ENCODE results near the gene RBMS2.

The RBMS2 gene

DNA sequence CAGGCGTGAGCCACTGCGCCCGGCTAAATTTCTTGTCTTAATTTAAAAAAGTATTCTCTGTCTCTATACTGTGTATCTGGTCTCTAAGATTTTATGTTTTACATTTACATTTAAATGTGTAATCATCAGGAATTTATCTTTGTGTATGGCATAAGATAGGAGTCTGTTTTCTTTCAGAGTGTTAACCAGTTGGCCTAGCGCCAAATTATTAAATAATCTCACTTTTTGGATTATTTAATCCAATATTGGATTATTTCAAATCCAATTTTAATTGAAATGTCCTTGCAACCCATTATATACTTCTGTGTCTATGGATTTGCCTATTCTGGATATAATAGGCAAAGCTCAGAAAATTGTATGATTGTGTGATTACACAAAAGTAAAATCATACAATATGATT, 63.5 kb downstream of the RBMS2 start:
- DNase-seq (ENCODE audit: low read depth), result no peak

DNA sequence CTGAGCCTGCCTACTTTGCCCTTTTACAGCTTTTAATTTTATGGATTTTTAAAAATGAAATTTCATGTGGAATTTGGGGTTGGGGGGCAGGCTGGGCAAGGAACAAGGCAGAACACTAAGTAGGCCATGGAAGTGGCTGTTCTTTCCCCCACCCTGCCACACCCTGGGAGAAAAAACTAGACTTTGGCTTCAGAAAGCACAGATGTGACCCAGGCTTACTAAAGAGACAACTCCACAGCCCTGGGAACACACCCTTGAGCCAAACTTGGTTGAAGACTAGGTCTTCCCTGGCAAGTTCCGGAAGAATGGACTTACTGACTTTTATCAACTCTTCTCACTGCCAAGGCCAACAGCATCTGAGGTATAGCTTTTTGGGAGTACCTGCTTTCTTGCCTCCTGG, 68.2 kb downstream of the RBMS2 start:
- DNase-seq (ENCODE audit: low read depth), result no peak

DNA sequence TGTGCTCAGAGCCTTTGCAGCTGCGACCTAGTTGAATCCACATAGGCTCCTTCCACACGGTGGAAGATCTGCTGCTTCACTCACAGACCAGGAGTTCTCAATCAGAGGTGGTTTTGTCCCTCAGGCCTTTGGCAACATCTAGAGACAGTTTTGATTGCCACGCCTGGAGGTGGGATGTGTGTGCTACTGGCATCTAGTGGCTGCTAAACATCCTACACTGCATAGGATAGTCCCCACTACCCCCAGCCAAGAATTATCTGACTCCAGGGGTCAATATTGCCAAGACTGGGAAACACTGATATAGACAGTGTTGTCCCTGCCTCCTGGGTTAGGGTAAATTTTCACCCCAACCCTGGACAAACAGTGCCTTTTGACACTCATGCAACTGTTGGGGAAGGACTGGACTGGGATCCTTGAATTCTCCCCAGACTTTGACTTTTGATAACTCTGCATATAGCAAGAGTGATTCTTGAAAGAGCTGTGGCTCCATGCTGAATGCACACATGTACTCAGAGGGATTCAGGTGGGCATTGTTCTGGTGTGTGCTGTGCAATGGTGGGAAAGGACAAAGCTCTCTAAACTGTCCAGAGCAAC, 68.7 kb downstream of the RBMS2 start:
- no peak for DNase-seq (ENCODE audit: low read depth)

DNA sequence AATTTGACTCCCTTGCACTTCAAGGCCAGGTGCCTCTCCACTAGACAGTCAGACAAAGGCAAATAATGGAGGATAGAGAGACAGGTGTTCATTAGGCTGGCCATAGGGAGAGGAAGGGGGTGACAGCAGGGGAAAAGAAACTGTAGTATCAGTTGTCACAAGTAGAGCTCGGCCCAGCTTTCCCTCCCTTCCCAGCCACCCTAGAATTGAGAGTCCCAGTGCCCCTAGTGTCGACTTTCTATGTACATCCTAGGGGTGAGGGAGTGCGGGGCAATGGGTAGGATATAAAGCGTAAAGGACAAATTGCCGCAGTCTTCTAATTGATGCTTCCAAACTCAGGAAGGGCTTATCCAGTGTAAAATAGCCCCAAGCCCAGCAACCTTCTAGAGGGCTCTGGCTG, 69.5 kb downstream of the RBMS2 start:
- no peak for DNase-seq (ENCODE audit: low read depth)

DNA sequence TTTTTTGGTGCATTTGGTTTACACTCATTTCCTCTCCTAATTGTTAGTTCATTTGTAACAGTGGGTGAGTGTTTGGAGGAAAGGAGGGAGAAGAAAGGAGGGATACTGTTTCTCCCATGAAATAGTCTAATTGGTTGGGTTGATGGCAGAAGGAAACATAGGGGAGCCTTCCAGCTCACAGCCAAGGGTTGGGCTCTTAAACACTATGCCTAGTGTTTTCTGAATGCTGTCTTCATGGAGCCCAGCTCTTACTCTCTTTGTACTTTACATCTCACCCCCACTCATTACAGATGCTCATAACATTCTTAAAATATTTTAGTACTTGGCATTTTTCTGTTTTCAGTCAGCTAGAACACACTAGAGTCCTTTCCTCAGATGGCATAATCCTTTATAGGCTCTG, 70.3 kb downstream of the RBMS2 start:
- DNase-seq (ENCODE audit: low read depth), result no peak

DNA sequence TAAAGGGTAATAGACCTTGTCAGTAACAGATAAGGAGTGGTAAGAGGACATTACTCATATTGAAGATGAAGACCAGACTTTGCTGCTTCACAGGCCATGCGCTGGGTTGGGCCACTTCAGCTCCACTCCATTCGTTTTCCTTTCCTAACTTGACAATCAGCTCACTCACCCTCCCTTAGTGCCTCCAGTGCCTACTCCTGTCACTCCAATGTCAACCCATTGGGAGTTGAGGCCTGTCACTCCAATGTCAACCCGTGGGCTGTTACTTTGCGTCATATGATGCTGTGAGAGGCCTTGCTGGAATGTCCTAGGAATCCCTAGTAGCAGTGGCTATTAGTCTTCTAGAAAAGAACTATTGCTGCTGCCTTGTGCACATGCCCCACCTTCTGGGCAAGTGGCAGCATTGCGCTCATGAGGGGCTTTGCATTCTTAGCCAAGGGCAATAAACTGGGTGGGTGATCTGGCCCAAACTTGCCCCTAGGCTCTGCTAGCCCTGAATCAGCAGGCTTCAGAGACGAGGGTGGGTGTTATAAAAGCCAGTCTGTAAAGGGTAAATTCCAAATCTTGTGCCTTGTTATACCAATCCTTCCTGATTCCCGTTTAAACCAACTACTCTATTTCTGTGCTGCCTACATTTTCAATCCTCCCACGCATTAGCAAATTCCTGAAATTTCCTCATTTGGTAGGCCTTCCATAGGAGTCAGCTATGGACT, 72.4 kb downstream of the RBMS2 start:
- peak; percentile 35 for DNase-seq (ENCODE audit: low read depth)

DNA sequence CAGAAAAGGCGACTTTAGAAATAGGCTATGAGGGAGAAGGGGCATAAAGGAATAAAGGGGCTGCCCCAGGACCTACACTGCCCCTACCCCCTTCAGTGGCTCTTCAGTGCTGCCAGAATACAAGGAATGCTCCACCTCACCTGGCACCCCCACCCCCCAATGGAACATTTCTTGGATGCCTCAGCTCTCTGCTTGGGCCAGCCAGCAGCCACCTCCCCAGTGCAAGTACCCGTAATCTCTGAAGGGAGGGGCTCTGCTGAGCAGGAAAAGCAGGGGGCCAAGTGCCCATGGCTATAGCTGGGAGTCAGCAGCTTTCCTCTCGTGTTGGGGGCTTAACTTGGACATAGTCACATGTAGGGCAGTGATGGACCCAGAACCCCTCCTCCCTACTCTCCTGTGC, 75.2 kb downstream of the RBMS2 start:
- no peak for DNase-seq (ENCODE audit: low read depth)

DNA sequence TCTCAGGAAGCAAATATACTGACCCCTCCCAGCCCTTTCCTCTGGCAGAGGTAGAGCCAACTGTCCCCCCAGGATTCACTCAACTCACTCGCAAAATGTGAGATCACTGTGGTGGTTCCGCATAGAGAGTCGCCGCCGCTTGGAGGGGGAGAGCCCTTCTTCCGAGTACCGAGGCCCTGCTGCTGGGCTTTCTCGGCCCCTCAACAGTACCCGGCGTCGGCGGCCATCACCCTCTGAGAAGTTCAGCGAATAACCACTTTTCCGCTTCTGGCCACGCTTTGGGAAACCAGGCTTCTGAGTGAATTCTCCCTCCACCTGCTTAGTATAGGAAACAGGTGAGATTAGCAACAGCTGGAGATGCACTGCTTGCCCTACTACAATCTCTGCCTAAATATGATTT, 77.4 kb downstream of the RBMS2 start:
- no peak for DNase-seq (ENCODE audit: low read depth)

DNA sequence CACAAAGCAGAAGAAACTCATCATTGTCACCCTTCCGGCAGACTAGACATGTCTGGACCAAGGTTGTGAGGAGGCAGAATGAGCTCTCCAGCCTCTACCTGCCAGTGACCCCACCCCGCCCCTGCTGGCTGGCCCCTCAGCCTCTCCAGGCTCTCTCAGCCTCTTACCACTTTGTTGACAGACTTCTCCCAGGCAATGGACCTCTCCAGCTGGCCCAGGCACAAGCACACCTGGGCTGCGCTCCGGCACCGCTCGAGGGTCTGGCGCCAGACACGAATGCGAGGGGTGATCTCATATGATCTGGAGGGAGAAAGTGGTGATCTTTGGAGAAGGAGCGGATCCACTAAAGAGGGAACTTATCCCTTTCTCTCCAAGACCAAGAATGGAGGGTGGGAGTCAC, 78.2 kb downstream of the RBMS2 start:
- DNase-seq (ENCODE audit: low read depth), result no peak

DNA sequence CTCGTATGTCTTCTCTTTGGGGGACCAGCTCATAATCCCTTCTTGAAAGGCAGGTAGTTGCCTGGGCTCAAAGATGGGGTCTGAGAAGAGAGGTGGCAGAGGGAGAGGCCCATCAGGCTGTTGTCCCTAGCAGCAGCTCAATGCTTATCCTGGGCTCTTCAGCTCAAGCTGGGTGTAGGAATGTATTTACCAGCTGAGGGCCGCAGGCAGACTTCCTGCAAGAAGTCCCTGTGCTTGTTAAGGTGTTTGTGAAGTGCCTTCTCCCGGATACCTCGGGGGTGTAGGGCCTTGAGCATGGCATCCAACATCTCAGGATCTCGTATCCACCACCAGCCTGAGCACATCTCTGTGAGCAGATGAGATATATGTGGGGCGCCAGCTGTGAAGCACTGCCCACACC, 79.1 kb downstream of the RBMS2 start:
- DNase-seq (ENCODE audit: low read depth), result no peak

DNA sequence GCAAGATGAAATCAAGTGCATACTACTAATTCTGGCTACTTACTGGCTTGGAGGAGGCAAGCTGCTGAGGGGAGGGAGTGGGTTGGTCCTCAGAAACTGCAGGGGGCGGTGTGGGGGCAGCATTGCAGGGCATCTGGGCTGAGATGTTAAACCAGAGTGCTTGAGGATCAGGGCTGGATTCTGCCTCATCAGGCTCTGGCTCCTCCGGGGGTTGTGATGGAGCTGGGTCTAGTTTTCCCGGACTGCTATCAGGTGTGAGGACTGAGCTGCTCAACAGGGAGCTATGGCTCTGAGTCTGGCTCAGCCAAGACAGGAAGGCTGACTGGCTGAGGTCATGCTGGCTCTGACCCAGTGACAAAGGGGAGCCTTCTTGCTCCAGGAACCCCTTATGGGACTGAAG, 79.9 kb downstream of the RBMS2 start:
- DNase-seq (ENCODE audit: low read depth), result no peak

DNA sequence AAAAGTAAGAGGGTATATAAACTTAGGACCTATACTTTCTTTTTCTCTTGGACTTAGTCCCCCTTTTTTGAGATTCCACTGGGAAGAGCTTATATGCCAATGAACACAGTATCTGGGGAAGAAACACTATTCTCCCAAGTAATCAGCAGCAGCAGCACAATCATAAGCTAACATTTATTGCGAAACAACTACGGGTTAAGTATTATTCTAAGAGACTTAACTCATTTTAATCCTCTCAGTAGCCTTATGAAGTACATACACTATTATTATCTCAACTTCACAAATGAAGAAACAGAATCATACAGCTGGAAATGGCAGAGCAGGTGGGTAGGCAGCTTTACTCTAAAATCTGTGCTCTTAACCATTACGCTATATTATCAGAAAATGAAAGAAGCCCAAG, 80.6 kb downstream of the RBMS2 start:
- no peak for DNase-seq (ENCODE audit: low read depth)

DNA sequence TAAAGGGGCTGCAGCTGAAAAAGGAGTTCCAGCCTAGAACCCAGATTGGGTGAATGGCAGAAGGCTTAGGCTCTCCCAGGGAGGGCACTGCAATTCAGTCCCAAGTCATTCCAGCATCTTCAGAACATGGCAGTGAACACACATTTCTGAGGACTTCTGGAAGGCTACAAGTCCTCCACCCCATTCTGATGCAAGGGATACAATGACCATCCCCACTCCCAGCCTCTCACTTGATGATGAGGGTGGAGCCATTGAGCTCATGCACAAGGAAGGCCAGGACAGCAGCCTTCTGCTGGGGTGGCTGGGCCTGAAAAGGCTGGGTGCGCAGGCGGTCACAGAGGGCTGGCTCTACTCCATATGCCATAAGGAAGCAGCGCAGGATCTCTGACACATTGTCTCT, 82.7 kb downstream of the RBMS2 start:
- DNase-seq (ENCODE audit: low read depth), result no peak

DNA sequence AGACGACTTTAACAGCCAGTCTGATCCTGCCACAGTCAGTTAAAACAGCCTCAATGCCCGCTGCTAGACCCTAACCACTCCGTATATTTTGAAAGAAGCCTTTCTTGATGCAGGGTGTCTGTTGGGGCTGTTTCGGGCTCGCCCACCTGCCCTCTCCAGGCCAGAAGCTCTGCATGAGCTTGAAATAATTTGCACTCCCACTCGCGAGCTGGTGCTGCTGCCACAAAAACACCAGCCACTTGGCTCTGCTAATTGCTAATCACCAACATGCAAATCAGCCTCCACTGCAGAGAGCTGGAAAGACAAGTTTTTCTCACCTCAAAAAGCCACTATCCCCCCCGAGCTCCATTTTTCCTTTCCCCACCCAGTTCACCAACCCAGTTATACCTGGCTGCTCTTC, 93.0 kb downstream of the RBMS2 start:
- no peak for DNase-seq (ENCODE audit: low read depth)

DNA sequence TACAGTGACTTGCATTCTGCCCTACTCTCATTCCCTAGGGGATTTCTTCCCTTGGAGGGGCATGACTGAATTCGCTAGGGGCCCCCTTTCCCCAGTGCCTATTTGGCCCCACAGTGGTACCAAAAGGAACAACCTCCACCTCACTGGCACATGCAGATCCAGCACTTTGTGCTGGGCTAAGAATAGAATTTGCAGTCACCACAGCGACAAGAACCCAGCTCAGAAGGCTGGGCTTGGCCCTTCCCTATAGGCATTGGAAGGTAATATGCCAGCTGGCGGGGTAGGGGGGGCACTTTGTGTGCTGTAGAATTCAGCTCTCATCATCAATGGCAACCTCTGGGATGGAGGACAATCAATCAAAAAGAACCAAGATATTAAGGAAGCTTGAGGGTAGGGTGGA, 94.6 kb downstream of the RBMS2 start:
- no peak for DNase-seq (ENCODE audit: low read depth)

DNA sequence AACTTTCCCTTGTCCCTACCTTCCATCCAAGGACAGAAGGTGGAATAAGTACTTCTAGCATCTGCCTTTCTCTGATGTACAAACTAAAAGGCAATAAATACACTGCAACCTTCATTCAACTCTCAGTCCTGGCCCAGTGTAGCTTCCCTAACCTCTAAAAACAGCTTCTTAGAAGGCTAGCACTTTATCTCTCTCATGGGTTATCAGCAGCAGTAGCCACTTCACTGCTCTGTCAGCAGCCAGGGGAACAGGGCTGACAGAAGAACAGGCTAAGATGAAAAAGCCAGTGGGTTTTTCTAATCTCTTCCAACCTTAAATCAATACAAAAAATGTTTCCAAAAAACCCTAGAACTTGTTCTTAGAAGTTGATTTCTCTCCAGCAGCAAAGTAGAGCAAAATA, 95.3 kb downstream of the RBMS2 start:
- DNase-seq (ENCODE audit: low read depth), result no peak

DNA sequence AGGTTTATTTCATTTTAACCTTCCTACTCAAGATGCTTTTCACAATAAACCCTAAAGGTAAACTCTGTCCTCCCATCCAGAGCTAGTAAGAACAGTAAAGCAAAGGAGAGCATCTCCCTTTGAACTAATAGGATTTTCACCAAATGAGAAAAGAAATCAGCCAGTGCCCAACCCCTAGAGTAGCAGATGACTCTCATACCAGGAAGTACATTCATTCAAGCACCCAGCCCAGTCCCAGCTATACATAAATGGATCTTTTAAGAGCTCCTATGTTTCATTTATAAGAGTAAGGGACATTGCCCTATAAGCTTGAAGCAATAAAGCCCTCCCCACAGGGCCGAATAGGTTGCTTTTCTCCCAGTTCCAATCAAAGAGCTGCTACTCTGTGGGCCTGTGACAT, 100.9 kb downstream of the RBMS2 start:
- DNase-seq (ENCODE audit: low read depth), result no peak

DNA sequence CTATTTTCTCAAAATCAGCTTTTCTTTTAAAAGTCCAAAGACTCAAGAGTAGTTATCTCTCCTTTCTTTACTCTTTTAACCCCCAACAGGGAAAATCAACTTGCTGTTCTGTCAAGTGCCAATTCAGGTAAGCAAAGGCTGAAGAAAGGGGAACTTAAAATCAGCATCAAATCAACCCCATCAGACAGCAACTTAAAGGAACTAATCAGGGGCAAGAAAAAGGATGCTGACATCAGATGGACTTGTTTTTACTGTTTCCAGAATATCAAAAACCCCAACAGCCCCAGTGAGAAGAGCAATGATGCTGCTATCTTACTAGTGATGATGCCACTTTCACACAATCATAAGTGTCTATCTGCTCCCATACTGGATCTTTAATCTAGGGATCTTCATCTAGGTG, 105.1 kb downstream of the RBMS2 start:
- DNase-seq (ENCODE audit: low read depth), result no peak

DNA sequence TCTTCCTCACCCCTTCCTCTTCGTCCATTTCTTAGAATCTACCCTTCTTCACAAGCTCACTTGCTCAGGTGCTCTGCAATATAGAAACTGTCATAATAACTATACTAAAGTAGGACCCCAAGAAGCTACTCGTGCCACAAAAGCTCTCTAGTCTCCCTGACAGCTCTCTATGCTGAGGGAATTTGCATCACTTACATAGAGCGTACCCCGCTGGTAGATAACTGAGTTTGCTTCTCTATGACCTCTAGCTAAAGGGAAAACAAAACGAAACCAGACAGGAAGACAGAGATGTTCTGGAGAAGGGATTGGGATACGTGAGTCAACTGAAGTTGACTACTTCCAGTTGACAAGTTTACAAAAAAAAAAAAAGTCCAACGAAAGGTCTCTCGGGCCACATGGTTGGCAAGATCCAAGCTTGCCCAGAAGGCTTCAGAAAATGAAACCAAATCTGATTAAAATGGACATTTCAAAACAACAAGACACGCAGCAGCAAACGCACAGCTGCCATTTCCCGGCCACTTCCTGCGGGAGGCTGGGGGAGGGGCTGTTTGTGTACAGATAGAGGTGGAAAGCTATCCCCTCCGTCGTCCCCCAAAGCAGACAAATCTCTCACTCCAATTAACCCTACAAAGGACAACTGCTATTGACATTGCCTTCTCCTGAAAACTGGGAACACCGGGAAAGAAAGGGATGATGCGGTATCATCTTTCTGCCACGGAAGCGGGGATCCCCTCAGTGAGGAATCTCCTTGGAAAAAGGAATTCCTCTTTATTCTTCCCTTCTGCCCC, 107.2 kb downstream of the RBMS2 start:
- no peak for DNase-seq (ENCODE audit: low read depth)

DNA sequence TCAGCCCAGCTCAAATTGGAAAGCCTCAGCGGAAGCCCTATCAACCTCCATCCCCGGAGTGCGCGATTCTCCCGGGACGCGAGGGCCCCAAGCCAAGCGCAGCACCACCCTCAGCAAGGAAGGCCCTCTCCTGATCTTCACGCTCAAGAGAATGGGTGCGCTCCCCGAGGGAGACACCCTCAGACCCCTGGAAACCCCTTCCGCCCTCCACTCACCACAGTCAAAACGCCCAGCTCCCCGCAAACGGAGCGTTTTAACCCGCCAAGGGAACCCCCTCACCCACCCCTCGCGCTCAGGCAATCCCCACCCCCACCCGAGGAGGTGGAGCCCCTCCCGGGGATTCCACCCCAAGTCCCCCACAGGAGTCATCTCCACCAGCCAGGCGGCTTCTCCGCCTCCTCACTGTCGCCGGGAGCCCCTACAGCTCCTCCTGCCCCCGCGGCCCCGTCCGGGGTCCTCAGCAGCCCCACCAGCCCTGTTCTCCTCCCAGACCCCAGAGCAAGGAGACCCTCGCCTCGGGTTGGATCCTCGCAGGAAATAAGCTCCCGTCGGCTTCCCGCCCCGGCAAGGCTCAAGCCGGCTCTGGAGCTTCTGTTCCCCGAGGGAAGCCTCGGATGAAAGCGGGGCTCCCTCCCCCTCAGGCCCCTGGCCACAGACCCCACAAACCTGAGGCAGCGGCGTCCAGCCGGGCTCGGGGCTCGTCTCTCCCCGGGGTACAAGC, 108.0 kb downstream of the RBMS2 start:
- no peak for DNase-seq (ENCODE audit: low read depth)

DNA sequence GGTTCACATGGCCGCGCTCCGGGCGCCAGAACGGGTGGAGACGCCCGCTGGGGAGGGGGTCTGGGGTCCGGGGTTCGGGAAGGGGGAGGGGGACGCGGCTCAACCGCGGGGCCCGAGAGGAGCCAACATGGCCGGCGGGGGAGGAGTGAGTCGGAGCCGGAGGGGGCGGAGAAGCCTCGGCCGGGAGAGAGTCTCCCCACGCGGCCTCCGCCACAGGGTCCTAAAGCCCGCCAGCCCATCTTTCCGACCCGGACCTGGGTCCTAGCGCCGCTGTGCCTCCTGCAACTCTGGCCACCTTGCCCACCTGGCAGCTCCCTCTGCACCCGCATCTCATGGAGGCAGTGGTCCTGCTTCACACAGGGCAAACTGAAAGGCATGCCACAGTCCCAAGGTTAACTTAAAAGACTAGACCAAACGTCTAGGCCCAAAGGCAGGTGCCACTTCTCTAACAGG, 108.6 kb downstream of the RBMS2 start, which contains the start of gene BAZ2A:
TSS of gene BAZ2A (minus strand) at position 147 of the 453 bp plus-strand sequence. CDS start 12,796 bp downstream, outside the sequence.
- peak; percentile 76 for DNase-seq (ENCODE audit: low read depth)

Data from stimulated activated CD8-positive, alpha-beta memory T cell treated with anti-CD3 and anti-CD28 coated beads, Interleukin-12 subunit alpha, Interleukin-12 subunit beta, amount 100 ng/mL, for 1 hour (primary cell).